GM18498 (cell line): Measurements from ENCODE around the gene HTT.
A peak's percentile ranks its signal among the peaks of the same experiment; 100 is the strongest.
"Not testable (repeated sequence)": the region's sequence is repeated elsewhere in the genome, so short reads cannot be mapped to it uniquely, and the experiment has no call there.

Source experiments
- ATAC-seq: cut with Tn5 transposase; IDR thresholded peaks from one replicate; pipeline ENCODE4 v1.9.1; 2021; ENCODE audit warnings: mild to moderate bottlenecking, moderate library complexity; ENCODE audit not compliant: unreplicated experiment

HTT gene

GRCh38 chr4:3075652-3075981 lies 1.1 kb downstream of the HTT start:
- ATAC-seq: no peak

- ATAC-seq: peak; percentile 32
Measured at GRCh38 chr4:3077796-3078195, 3.3 kb downstream of the HTT start.

GRCh38 chr4:3079694-3080123 lies 5.2 kb downstream of the HTT start:
- ATAC-seq: no peak

- ATAC-seq: no peak
Measured at GRCh38 chr4:3082925-3083515, 8.5 kb downstream of the HTT start.

GRCh38 chr4:3083732-3084131 lies 9.3 kb downstream of the HTT start:
- ATAC-seq: no peak

- peak; percentile 9 for ATAC-seq
Measured at GRCh38 chr4:3085948-3086670, 11.6 kb downstream of the HTT start.

- no peak for ATAC-seq
Measured at GRCh38 chr4:3087115-3087797, 12.8 kb downstream of the HTT start.

- no peak for ATAC-seq
Measured at GRCh38 chr4:3091464-3091863, 17.0 kb downstream of the HTT start.

GRCh38 chr4:3094701-3095100 lies 20.2 kb downstream of the HTT start:
- ATAC-seq: not testable (repeated sequence)

GRCh38 chr4:3096202-3096601 lies 21.7 kb downstream of the HTT start:
- no peak for ATAC-seq

GRCh38 chr4:3098346-3098745 lies 23.9 kb downstream of the HTT start:
- no peak for ATAC-seq

GRCh38 chr4:3106339-3107186 lies 32.1 kb downstream of the HTT start:
- ATAC-seq: peak; percentile 97

GRCh38 chr4:3107271-3107670 lies 32.8 kb downstream of the HTT start:
- ATAC-seq: no peak

- ATAC-seq: no peak
Measured at GRCh38 chr4:3107691-3108121, 33.2 kb downstream of the HTT start.

GRCh38 chr4:3108211-3108610 lies 33.7 kb downstream of the HTT start:
- ATAC-seq: no peak

- ATAC-seq: no peak
Measured at GRCh38 chr4:3111461-3111860, 37.0 kb downstream of the HTT start.

GRCh38 chr4:3112201-3112600 lies 37.7 kb downstream of the HTT start:
- ATAC-seq: no peak

- no peak for ATAC-seq
Measured at GRCh38 chr4:3112609-3113469, 38.4 kb downstream of the HTT start.

GRCh38 chr4:3114377-3114776 lies 39.9 kb downstream of the HTT start:
- no peak for ATAC-seq

GRCh38 chr4:3115637-3116270 lies 41.3 kb downstream of the HTT start:
- no peak for ATAC-seq
